Calu3 (cell line): ENCODE data around the gene CALR. TPM values are rescaled to one million over a fixed set of nuclear protein-coding genes. Genes with fewer than 3 reads are reported as not detected.

ENCODE experiments used
- BruUV-seq: library from RNA; stranded (reverse); fragments of 400-500 nt; replicated peaks from 2 replicates; lab custom pipeline; 2021; lab: Mats Ljungman, UMichigan
- CTCF ChIA-PET: fragments of 300-600 bp; sonication (Branson Sonifier 250); formaldehyde crosslinking; loops from one replicate; lab custom pipeline; 2022; ENCODE audit warnings: antibody characterized with exemption; lab: Charles Lee
- DNase-seq: peaks from one replicate; pipeline ENCODE4 v3.0.0; 2022
- H3K27ac Mint-ChIP-seq: one replicate; pipeline ENCODE4 v1.8.0; 2022; ENCODE audit warnings: mixed read lengths; ENCODE audit not compliant: unreplicated experiment
- H3K27me3 Mint-ChIP-seq: one replicate; pipeline ENCODE4 v1.8.0; 2022; ENCODE audit warnings: mixed read lengths; ENCODE audit not compliant: unreplicated experiment
- H3K36me3 Mint-ChIP-seq: one replicate; pipeline ENCODE4 v1.8.0; 2022; ENCODE audit warnings: mild to moderate bottlenecking, moderate library complexity, mixed read lengths; ENCODE audit not compliant: insufficient read depth, unreplicated experiment
- H3K4me1 Mint-ChIP-seq: one replicate; pipeline ENCODE4 v1.8.0; 2022; ENCODE audit warnings: mild to moderate bottlenecking, low read depth, mixed read lengths; ENCODE audit not compliant: unreplicated experiment
- H3K4me3 Mint-ChIP-seq: one replicate; pipeline ENCODE4 v1.8.0; 2022; ENCODE audit warnings: mild to moderate bottlenecking, low read depth, moderate library complexity, mixed read lengths; ENCODE audit not compliant: unreplicated experiment
- H3K9me3 Mint-ChIP-seq: one replicate; pipeline ENCODE4 v1.8.0; 2022; ENCODE audit warnings: low read depth, mixed read lengths; ENCODE audit not compliant: unreplicated experiment
- CTCF ChIP-seq: fragments of 200-600 bp; IDR thresholded peaks from one replicate; pipeline ENCODE4 v1.8.0; 2022; ENCODE audit warnings: antibody characterized with exemption; ENCODE audit not compliant: unreplicated experiment
- intact Hi-C: fragments of 100-400 bp; cut with micrococcal nuclease; formaldehyde crosslinking; loops from one replicate; pipeline ENCODE4 v1.10.0; 2022; ENCODE audit not compliant: unreplicated experiment
- total RNA-seq: library from RNA; stranded (reverse); gene quantifications from 2 replicates; pipeline ENCODE4 v1.2.3, GENCODE V29; 2022

Gene CALR
- total RNA-seq, 1 experiment from 2014 or later = 680 TPM

- intact Hi-C loops = loop anchor here (5.0 kb wide), 1 partner anchor 40 kb away; no protein-coding TSS in a partner anchor
- CTCF ChIA-PET = no interaction called here
Observed at GRCh38 chr19:12987190-12987589, 48.8 kb downstream of the CALR start.

GRCh38 chr19:12987781-12988180, 49.4 kb downstream of the CALR start:
- Mint-ChIP-seq H3K4me1 (no peaks in the 10 kb centered on the region), H3K27me3 (no peaks in the 10 kb centered on the region), H3K4me3 (no peak overlapping the region), H3K36me3 (peaks cover 11% of the 10 kb centered on the region), H3K9me3 (no peaks in the 10 kb centered on the region), H3K27ac (no peak overlapping the region)
- no peak for TF ChIP-seq CTCF
- BruUV-seq = no TSS peak
- no peak for DNase-seq
- CTCF ChIA-PET = no interaction called here
- intact Hi-C loops = loop anchor here (5.0 kb wide), 1 partner anchor 40 kb away; no protein-coding TSS in a partner anchor

More at GRCh38 chr19:12987190-12987589, 48.8 kb downstream of the CALR start:
- Mint-ChIP-seq H3K4me1 (no peaks in the 10 kb centered on the region), H3K4me3 (no peak overlapping the region), H3K9me3 (no peaks in the 10 kb centered on the region), H3K27ac (no peak overlapping the region), H3K36me3 (peaks cover 11% of the 10 kb centered on the region), H3K27me3 (no peaks in the 10 kb centered on the region)
- TF ChIP-seq CTCF = no peak
- no TSS peak for BruUV-seq
- no peak for DNase-seq

- TF ChIP-seq CTCF = no peak
- intact Hi-C loops = no loop called here
- H3K9me3 Mint-ChIP-seq = no peaks in the 10 kb centered on the region
- peaks cover 8% of the 10 kb centered on the region for H3K4me1 Mint-ChIP-seq
- no peak overlapping the region for H3K27ac Mint-ChIP-seq
- H3K27me3 Mint-ChIP-seq = peaks cover 14% of the 10 kb centered on the region
- DNase-seq = no peak
- peaks cover 9% of the 10 kb centered on the region for H3K36me3 Mint-ChIP-seq
- BruUV-seq = no TSS peak
- CTCF ChIA-PET = no interaction called here
- H3K4me3 Mint-ChIP-seq = no peak overlapping the region
Observed at GRCh38 chr19:12990431-12990830, 52.0 kb downstream of the CALR start.

- no peak for DNase-seq
- Mint-ChIP-seq H3K36me3 (peaks cover 11% of the 10 kb centered on the region), H3K4me3 (no peak overlapping the region), H3K27ac (no peak overlapping the region), H3K27me3 (peaks cover 14% of the 10 kb centered on the region), H3K4me1 (peaks cover 8% of the 10 kb centered on the region), H3K9me3 (no peaks in the 10 kb centered on the region)
- CTCF ChIA-PET = no interaction called here
- no TSS peak for BruUV-seq
- no peak for TF ChIP-seq CTCF
- intact Hi-C loops = no loop called here
Observed at GRCh38 chr19:12990853-12991252, 52.4 kb downstream of the CALR start.
